Measurements from ENCODE around the gene AGO3. TPM values are rescaled to one million over a fixed set of nuclear protein-coding genes. Genes with fewer than 3 reads are reported as not detected.
"Not testable (repeated sequence)": the region's sequence is repeated elsewhere in the genome, so short reads cannot be mapped to it uniquely, and the experiment has no call there.

The AGO3 gene
- total and polyA plus RNA-seq, 5 donors, result 3.8 to 24.1 (median 19.6) TPM

- no peaks in the 10 kb centered on the region for H3K27me3 ChIP-seq (ENCODE audit: control insufficient read depth, insufficient read depth)
- H3K4me1 ChIP-seq (ENCODE audit: control insufficient read depth, insufficient read depth, low read length), result no peaks in the 10 kb centered on the region
- H3K4me3 ChIP-seq (ENCODE audit: low read length), result no peak overlapping the region
- WGBS, result 94% methylated on average over 2 of the region's 2 CpGs
- ATAC-seq (no peak), DNase-seq (no peak)
- H3K9me3 ChIP-seq (ENCODE audit: control insufficient read depth, low read length), result no peaks in the 10 kb centered on the region
- no peak overlapping the region for H3K27ac ChIP-seq (ENCODE audit: low read length)
- intact Hi-C loops (cut with DNase I), result no loop called here
Measured at GRCh38 chr1:36007741-36008140, 76.8 kb downstream of the AGO3 start.

GRCh38 chr1:36008546-36009197, 77.8 kb downstream of the AGO3 start:
- DNase-seq, result no peak
- Histone ChIP-seq H3K4me1 (ENCODE audit: control insufficient read depth, insufficient read depth, low read length) (no peaks in the 10 kb centered on the region), H3K27ac (ENCODE audit: low read length) (no peak overlapping the region), H3K9me3 (ENCODE audit: control insufficient read depth, low read length) (no peaks in the 10 kb centered on the region), H3K4me3 (ENCODE audit: low read length) (no peak overlapping the region), H3K27me3 (ENCODE audit: control insufficient read depth, insufficient read depth) (no peaks in the 10 kb centered on the region)
- no peak for ATAC-seq
- intact Hi-C loops (cut with DNase I), result no loop called here
- WGBS, result 89% methylated on average over 9 of the region's 9 CpGs

- no peak for ATAC-seq
- intact Hi-C loops (cut with DNase I), result no loop called here
- Histone ChIP-seq H3K4me1 (ENCODE audit: control insufficient read depth, insufficient read depth, low read length) (no peaks in the 10 kb centered on the region), H3K9me3 (ENCODE audit: control insufficient read depth, low read length) (no peaks in the 10 kb centered on the region), H3K4me3 (ENCODE audit: low read length) (no peak overlapping the region), H3K27ac (ENCODE audit: low read length) (no peak overlapping the region), H3K27me3 (ENCODE audit: control insufficient read depth, insufficient read depth) (no peaks in the 10 kb centered on the region)
- WGBS, result 89% methylated on average over 2 of the region's 2 CpGs
- DNase-seq, result no peak
Measured at GRCh38 chr1:36014722-36015220, 83.9 kb downstream of the AGO3 start.

- Histone ChIP-seq H3K4me3 (ENCODE audit: low read length) (no peak overlapping the region), H3K27ac (ENCODE audit: low read length) (no peak overlapping the region), H3K4me1 (ENCODE audit: control insufficient read depth, insufficient read depth, low read length) (no peaks in the 10 kb centered on the region), H3K27me3 (ENCODE audit: control insufficient read depth, insufficient read depth) (no peaks in the 10 kb centered on the region), H3K9me3 (ENCODE audit: control insufficient read depth, low read length) (no peaks in the 10 kb centered on the region)
- WGBS, result 90% methylated on average over 2 of the region's 2 CpGs
- intact Hi-C loops (cut with DNase I), result no loop called here
- ATAC-seq (no peak), DNase-seq (no peak)
Measured at GRCh38 chr1:36016686-36017085, 85.8 kb downstream of the AGO3 start.

- Histone ChIP-seq H3K4me3 (ENCODE audit: low read length) (no peak overlapping the region), H3K27me3 (ENCODE audit: control insufficient read depth, insufficient read depth) (no peaks in the 10 kb centered on the region), H3K9me3 (ENCODE audit: control insufficient read depth, low read length) (no peaks in the 10 kb centered on the region), H3K27ac (ENCODE audit: low read length) (no peak overlapping the region), H3K4me1 (ENCODE audit: control insufficient read depth, insufficient read depth, low read length) (no peaks in the 10 kb centered on the region)
- intact Hi-C loops (cut with DNase I), result no loop called here
- WGBS, result 85% methylated on average over 5 of the region's 5 CpGs
- DNase-seq, result no peak
- no peak for ATAC-seq
Measured at GRCh38 chr1:36023098-36023769, 92.3 kb downstream of the AGO3 start.

- ATAC-seq; H3K4me3 ChIP-seq (ENCODE audit: low read length); H3K27ac ChIP-seq (ENCODE audit: low read length); H3K9me3 ChIP-seq (ENCODE audit: control insufficient read depth, low read length); intact Hi-C loops (cut with DNase I); H3K27me3 ChIP-seq (ENCODE audit: control insufficient read depth, insufficient read depth); DNase-seq; H3K4me1 ChIP-seq (ENCODE audit: control insufficient read depth, insufficient read depth, low read length): not testable (repeated sequence)
- WGBS, result 97% methylated on average over 3 of the region's 3 CpGs
Measured at GRCh38 chr1:36024024-36024423, 93.1 kb downstream of the AGO3 start.

- Histone ChIP-seq H3K27ac (ENCODE audit: low read length) (no peak overlapping the region), H3K4me1 (ENCODE audit: control insufficient read depth, insufficient read depth, low read length) (no peaks in the 10 kb centered on the region), H3K27me3 (ENCODE audit: control insufficient read depth, insufficient read depth) (no peaks in the 10 kb centered on the region), H3K4me3 (ENCODE audit: low read length) (no peak overlapping the region), H3K9me3 (ENCODE audit: control insufficient read depth, low read length) (no peaks in the 10 kb centered on the region)
- WGBS, result 71% methylated on average over 1 of the region's 1 CpG
- ATAC-seq (no peak), DNase-seq (no peak)
- intact Hi-C loops (cut with DNase I), result no loop called here
Measured at GRCh38 chr1:36024847-36025246, 93.9 kb downstream of the AGO3 start.

- ATAC-seq (no peak), DNase-seq (no peak)
- Histone ChIP-seq H3K4me3 (ENCODE audit: low read length) (no peak overlapping the region), H3K27ac (ENCODE audit: low read length) (no peak overlapping the region), H3K27me3 (ENCODE audit: control insufficient read depth, insufficient read depth) (no peaks in the 10 kb centered on the region), H3K9me3 (ENCODE audit: control insufficient read depth, low read length) (no peaks in the 10 kb centered on the region), H3K4me1 (ENCODE audit: control insufficient read depth, insufficient read depth, low read length) (no peaks in the 10 kb centered on the region)
- intact Hi-C loops (cut with DNase I), result no loop called here
- WGBS, result 97% methylated on average over 3 of the region's 3 CpGs
Measured at GRCh38 chr1:36027766-36028165, 96.9 kb downstream of the AGO3 start.

- WGBS, result 99% methylated on average over 2 of the region's 2 CpGs
- ATAC-seq, result no peak
Measured at GRCh38 chr1:36031441-36031840, 100.5 kb downstream of the AGO3 start.

GRCh38 chr1:36034692-36035091, 103.8 kb downstream of the AGO3 start:
- no peak for DNase-seq
- Histone ChIP-seq H3K9me3 (ENCODE audit: control insufficient read depth, low read length) (no peaks in the 10 kb centered on the region), H3K4me1 (ENCODE audit: control insufficient read depth, insufficient read depth, low read length) (no peaks in the 10 kb centered on the region), H3K27me3 (ENCODE audit: control insufficient read depth, insufficient read depth) (no peaks in the 10 kb centered on the region), H3K4me3 (ENCODE audit: low read length) (no peak overlapping the region), H3K27ac (ENCODE audit: low read length) (no peak overlapping the region)
- intact Hi-C loops (cut with DNase I), result no loop called here
- ATAC-seq, result no peak

More at GRCh38 chr1:36031441-36031840, 100.5 kb downstream of the AGO3 start:
- Histone ChIP-seq H3K9me3 (ENCODE audit: control insufficient read depth, low read length) (no peaks in the 10 kb centered on the region), H3K4me3 (ENCODE audit: low read length) (no peak overlapping the region), H3K27ac (ENCODE audit: low read length) (no peak overlapping the region), H3K4me1 (ENCODE audit: control insufficient read depth, insufficient read depth, low read length) (no peaks in the 10 kb centered on the region), H3K27me3 (ENCODE audit: control insufficient read depth, insufficient read depth) (no peaks in the 10 kb centered on the region)
- intact Hi-C loops (cut with DNase I), result no loop called here
- no peak for DNase-seq

- H3K4me1 ChIP-seq (ENCODE audit: control insufficient read depth, insufficient read depth, low read length), result no peaks in the 10 kb centered on the region
- ATAC-seq (no peak), DNase-seq (no peak)
- no peak overlapping the region for H3K27ac ChIP-seq (ENCODE audit: low read length)
- intact Hi-C loops (cut with DNase I), result no loop called here
- H3K27me3 ChIP-seq (ENCODE audit: control insufficient read depth, insufficient read depth), result no peaks in the 10 kb centered on the region
- no peak overlapping the region for H3K4me3 ChIP-seq (ENCODE audit: low read length)
- 77% methylated on average over 3 of the region's 3 CpGs for WGBS
- no peaks in the 10 kb centered on the region for H3K9me3 ChIP-seq (ENCODE audit: control insufficient read depth, low read length)
Measured at GRCh38 chr1:36035154-36035553, 104.2 kb downstream of the AGO3 start.

Measured in right cardiac atrium (tissue), 5 donors.